ENCODE measurements around the gene NLRP11.

NLRP11 gene

GRCh38 chr19:55836340-55836739 is 4.5 kb upstream of the NLRP11 start, which contains the start of gene NLRP4:
Gene NLRP4 (plus strand): TSS chr19:55836540. CDS start chr19:55852081, 15,541 bp downstream.
- Mint-ChIP-seq H3K27me3 (ENCODE audit: low read depth) (no peaks in the 10 kb centered on the region), H3K4me1 (no peaks in the 10 kb centered on the region), H3K36me3 (ENCODE audit: low read depth) (no peaks in the 10 kb centered on the region), H3K4me3 (no peak within 1 kb of the TSS), H3K9me3 (peaks cover 38% of the 10 kb centered on the region), H3K27ac (no peak within 1 kb of the TSS)
- TF ChIP-seq, protein P1, sequence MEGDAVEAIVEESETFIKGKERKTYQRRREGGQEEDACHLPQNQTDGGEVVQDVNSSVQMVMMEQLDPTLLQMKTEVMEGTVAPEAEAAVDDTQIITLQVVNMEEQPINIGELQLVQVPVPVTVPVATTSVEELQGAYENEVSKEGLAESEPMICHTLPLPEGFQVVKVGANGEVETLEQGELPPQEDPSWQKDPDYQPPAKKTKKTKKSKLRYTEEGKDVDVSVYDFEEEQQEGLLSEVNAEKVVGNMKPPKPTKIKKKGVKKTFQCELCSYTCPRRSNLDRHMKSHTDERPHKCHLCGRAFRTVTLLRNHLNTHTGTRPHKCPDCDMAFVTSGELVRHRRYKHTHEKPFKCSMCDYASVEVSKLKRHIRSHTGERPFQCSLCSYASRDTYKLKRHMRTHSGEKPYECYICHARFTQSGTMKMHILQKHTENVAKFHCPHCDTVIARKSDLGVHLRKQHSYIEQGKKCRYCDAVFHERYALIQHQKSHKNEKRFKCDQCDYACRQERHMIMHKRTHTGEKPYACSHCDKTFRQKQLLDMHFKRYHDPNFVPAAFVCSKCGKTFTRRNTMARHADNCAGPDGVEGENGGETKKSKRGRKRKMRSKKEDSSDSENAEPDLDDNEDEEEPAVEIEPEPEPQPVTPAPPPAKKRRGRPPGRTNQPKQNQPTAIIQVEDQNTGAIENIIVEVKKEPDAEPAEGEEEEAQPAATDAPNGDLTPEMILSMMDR (IDR thresholded peaks at IDR 0.05; ENCODE audit: unreplicated experiment in 3 of 3) = no peak

GRCh38 chr19:55832676-55833075 is 877 bp upstream of the NLRP11 start:
- TF ChIP-seq, protein P1 (IDR thresholded peaks at IDR 0.05; ENCODE audit: unreplicated experiment in 3 of 3) = no peak

DNA sequence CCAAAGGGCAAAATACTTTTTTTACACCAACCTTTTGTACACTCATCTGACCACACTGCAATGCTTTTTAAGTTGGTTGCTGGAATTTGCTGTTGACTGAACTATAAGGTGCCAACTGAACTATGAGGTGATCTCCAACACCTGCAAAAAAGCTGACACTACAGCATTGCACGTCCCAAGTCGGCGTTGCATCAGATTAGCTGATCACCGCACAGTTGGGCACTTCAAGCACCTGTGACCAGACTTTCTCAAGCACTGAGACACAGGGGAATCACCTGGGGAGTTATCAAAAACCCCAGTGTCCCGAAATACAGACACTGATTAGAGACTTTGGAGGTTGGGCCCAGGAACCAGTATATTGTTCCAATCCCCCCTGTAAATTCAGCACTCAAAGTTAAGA is 1.1 kb downstream of the NLRP11 start:
- no peaks in the 10 kb centered on the region for H3K36me3 Mint-ChIP-seq (ENCODE audit: low read depth)
- TF ChIP-seq, protein P1 (IDR thresholded peaks at IDR 0.05; ENCODE audit: unreplicated experiment in 3 of 3) = no peak
- H3K27ac Mint-ChIP-seq = no peak overlapping the region
- no peak overlapping the region for H3K4me3 Mint-ChIP-seq
- no peaks in the 10 kb centered on the region for H3K4me1 Mint-ChIP-seq
- H3K9me3 Mint-ChIP-seq = peaks cover 27% of the 10 kb centered on the region
- no peaks in the 10 kb centered on the region for H3K27me3 Mint-ChIP-seq (ENCODE audit: low read depth)

More at GRCh38 chr19:55832676-55833075, 877 bp upstream of the NLRP11 start:
- no peak overlapping the region for H3K27ac Mint-ChIP-seq
- H3K36me3 Mint-ChIP-seq (ENCODE audit: low read depth) = no peaks in the 10 kb centered on the region
- no peak overlapping the region for H3K4me3 Mint-ChIP-seq
- H3K4me1 Mint-ChIP-seq = no peaks in the 10 kb centered on the region
- peaks cover 40% of the 10 kb centered on the region for H3K9me3 Mint-ChIP-seq
- no peaks in the 10 kb centered on the region for H3K27me3 Mint-ChIP-seq (ENCODE audit: low read depth)

DNA sequence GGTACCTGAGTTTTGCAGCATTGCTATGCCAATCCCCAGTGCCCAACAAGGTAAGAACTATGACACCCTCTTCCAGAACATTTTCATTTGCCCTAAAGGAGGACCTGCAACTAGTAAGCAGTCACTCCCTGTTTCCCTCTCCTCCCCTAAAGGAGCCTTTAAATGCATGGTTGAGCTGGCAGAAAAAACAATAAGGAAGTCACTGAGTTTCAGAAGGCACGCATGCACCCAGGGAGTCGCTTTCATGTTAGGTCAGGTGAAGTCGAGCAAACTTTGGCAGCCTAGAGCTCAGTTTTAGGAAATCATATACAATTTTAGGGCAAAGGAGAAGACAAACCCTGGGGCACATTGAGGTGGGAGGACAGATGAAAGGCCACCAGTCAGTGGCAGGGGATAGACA is 11.8 kb downstream of the NLRP11 start:
- no peak overlapping the region for H3K27ac Mint-ChIP-seq
- no peaks in the 10 kb centered on the region for H3K27me3 Mint-ChIP-seq (ENCODE audit: low read depth)
- no peaks in the 10 kb centered on the region for H3K4me1 Mint-ChIP-seq
- H3K4me3 Mint-ChIP-seq = no peak overlapping the region
- TF ChIP-seq, protein P1 (IDR thresholded peaks at IDR 0.05; ENCODE audit: unreplicated experiment in 3 of 3) = no peak
- H3K36me3 Mint-ChIP-seq (ENCODE audit: low read depth) = no peaks in the 10 kb centered on the region
- H3K9me3 Mint-ChIP-seq = peaks cover 44% of the 10 kb centered on the region

- H3K4me1 Mint-ChIP-seq = no peaks in the 10 kb centered on the region
- H3K4me3 Mint-ChIP-seq = no peak overlapping the region
- no peak overlapping the region for H3K27ac Mint-ChIP-seq
- H3K27me3 Mint-ChIP-seq (ENCODE audit: low read depth) = no peaks in the 10 kb centered on the region
- TF ChIP-seq, protein P1 (IDR thresholded peaks at IDR 0.05; ENCODE audit: unreplicated experiment in 3 of 3) = no peak
- H3K9me3 Mint-ChIP-seq = peaks cover 49% of the 10 kb centered on the region
- no peaks in the 10 kb centered on the region for H3K36me3 Mint-ChIP-seq (ENCODE audit: low read depth)
These were observed 17.9 kb downstream of the NLRP11 start for GRCh38 chr19:55813906-55814305.

DNA sequence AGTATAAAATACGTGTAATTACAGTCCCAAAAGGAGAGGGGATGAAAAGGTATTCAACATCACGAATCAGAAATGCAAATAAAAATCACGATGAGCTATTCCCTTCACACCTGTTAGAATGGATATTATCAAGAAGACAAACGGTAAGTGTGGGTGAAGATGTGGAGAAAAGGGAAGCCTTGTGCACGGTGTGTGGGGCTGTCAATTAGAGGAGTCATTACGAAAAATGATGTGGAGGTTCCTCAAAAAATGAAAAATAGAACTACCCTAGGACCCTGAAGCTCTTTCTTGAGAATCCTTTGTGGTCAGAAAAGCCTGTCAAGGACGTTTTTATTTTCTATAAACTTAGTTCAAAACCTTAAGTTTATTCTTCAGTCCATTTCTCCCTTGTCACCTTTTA is 19.4 kb downstream of the NLRP11 start:
- Mint-ChIP-seq H3K27me3 (ENCODE audit: low read depth) (no peaks in the 10 kb centered on the region), H3K27ac (no peak overlapping the region), H3K4me3 (no peak overlapping the region), H3K36me3 (ENCODE audit: low read depth) (no peaks in the 10 kb centered on the region), H3K9me3 (peaks cover 49% of the 10 kb centered on the region), H3K4me1 (no peaks in the 10 kb centered on the region)
- TF ChIP-seq, protein P1 (IDR thresholded peaks at IDR 0.05; ENCODE audit: unreplicated experiment in 3 of 3) = no peak

All from nephron (organoid).